Right renal pelvis (tissue), 4 donors: ENCODE results near the gene CD99. TPM values are rescaled to one million over a fixed set of nuclear protein-coding genes. Genes with fewer than 3 reads are reported as not detected.
"Not testable (repeated sequence)": the region's sequence is repeated elsewhere in the genome, so short reads cannot be mapped to it uniquely, and the experiment has no call there.

Source experiments
- DNase-seq, 4 donors: peaks; one replicate each; pipeline ENCODE4 v3.0.0-alpha.2; 2013; ENCODE audit warnings: low read depth in 4 of 4, low spot score in 3 of 4, missing footprints in 1 of 4
- polyA plus RNA-seq, 4 donors: library from polyadenylated mRNA; unstranded; fragments of 120-200 nt; gene quantifications; one replicate each; pipeline ENCODE4 v1.2.1, GENCODE V29; 2013; ENCODE audit not compliant: insufficient read length in 4 of 4

Gene CD99
- polyA plus RNA-seq, 4 donors = 226 to 252 (median 231) TPM

DNA sequence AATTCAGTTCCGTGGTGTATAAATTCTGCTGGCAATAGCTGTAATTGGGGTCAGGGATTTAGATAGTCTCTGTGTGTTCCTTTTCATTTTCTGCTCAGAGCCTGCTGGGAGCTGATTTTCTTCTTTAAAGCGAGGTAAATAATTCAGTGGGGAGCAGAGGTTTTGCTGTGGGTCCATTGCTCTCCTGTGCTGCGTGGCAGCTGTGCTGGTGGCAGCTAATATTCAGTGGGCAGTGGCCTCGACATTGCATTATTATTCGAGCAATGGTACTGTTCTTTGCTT, 74.4 kb downstream of the CD99 start:
- DNase-seq = no peak

DNA sequence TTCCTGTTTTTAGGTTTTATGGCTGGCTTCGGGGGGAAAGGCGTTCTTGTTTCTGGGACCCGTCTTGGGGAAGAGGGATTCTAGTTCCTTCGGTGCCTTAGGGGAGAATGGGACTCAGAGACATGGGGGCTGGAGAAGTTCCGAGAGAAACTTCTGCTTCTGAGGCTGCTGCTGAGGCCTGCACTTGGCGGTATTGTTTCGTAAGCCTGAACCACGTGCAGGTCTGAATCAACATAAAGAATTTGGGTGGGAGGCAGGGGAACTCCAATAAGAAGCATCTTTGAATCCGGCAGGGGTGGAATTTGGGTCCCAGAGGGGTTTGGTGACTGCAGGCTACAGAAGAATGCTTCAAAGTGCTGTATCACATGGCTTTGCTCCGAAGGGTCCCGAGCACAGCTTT, 75.8 kb downstream of the CD99 start:
- no peak for DNase-seq

DNA sequence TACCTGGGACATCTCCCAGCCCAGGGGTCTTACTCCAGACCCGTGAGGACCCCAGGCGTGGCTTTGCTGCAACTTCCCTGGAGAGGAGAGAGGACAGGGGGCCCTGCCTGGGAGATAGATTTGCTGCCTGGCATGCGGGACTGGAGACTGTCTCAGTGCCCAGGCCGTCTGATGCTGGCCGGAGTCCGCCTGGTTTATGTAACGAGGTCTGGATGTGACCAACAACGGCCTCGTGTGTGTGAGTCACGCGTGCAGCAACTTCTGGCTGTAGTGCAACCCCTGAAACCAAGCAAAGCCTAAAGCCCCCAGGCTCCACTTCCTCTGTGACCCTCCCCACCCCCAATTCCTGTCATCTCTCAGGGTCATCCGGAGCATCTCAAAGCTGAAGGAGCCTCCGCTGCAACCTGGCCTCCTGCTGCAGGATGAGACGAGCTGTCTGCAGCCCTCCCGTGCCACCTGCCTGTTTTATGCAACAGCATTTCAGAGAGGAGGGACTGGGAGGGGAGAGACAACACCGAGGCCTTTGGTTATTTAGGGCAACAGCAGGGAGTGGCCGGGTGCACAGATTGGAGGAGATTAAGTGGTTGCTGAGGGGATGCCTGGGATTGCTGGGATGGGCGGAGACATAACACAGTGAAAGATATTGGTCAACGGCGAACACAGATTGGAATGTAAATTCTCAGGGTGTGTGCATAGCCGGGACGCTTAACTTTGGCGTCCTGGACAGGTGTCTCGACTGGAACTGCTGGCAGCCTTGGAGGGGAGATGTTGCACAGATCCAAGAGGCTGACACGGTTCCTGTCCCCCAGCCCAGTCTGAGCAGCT, 76.7 kb downstream of the CD99 start:
- no peak for DNase-seq

- DNase-seq = no peak
Measured at GRCh38 chrX:2769615-2770014, 78.5 kb downstream of the CD99 start.

DNA sequence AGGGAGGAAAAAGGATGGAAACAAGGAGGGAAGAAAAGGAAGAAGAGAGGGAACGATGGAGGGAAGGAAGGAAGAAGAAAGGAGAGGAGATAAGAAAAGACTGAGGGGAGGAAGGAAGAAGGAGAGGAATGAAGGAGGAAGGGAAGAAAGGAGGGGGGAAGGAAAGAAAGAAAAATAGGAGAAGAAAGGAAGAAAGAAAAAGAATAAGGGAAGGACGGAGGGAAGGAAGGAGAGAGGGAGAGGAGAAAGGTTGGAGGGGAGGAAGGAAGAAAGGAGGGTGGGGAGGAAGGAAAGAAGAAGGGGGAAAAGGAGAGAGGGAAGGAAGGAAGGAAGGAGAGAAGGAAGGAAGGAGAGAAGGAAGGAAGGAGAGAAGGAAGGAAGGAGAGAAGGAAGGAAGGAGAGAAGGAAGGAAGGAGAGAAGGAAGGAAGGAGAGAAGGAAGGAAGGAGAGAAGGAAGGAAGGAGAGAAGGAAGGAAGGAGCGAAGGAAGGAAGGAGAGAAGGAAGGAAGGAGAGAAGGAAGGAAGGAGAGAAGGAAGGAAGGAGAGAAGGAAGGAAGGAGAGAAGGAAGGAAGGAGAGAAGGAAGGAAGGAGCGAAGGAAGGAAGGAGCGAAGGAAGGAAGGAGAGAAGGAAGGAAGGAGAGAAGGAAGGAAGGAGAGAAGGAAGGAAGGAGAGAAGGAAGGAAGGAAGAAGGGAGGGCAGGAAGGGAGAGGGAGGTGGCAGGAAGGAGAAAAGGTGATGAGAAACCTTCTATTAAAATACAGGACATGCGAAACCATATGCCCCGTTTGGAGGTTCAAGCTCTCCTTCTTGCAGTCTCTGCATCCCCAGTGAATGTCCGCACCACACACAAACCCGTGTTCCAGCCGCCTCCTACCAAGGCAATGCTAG, 82.3 kb downstream of the CD99 start:
- DNase-seq = not testable (repeated sequence)

- DNase-seq = no peak
Measured at GRCh38 chrX:2774057-2774456, 83.0 kb downstream of the CD99 start.

DNA sequence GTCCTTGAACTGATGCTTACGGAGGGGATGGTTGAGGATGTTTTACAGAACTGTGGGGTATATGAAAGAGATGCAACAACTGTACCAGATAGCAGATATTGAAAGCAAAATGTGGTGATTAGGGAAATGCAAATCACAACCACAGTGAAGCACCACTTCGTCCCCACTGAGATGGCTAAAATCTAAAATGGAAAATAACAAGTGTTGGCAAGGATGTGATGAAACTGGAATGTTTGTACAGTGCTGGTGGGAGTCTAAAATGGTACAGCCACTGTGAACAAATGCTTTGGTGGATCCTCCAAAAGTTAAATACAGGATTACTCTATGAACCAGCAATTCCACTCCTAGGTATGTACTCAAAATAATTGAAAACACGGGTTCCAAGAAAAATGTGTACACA, 83.7 kb downstream of the CD99 start:
- no peak for DNase-seq

DNA sequence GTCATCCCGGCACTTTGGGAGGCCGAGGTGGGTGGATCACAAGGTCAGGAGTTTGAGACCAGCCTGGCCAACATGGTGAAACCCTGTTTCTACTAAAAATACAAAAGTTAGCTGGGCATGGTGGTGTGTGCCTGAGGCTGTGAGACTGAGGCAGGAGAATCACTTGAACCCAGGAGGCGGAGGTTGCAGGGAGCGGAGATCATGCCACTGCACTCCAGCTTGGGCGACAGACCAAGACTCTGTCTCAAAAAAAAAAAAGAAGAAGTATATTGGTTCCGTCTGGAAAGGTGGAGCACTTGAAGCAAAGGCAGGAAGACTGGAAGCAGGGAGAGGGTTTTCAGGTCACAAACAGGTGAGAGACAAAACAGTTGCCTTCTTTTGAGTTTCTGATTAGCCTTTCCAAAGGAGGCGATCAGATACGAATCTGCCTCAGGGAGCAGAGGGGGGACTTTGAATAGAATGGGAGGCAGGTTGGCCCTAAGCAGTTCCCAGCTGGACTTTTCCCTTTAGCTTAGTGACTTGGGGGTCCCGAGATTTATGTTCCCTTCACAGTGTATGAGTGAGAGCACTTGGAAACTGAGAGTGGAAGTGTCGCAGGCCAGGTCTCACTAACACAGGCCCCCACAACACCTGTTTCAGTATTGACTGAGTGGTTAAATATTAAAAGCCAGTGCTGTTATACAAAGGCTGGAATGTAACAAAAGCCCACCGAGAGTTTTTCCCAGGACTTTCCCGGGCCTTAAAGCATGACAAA, 89.6 kb downstream of the CD99 start:
- not testable (repeated sequence) for DNase-seq

GRCh38 chrX:2781226-2781571, 90.1 kb downstream of the CD99 start:
- no peak for DNase-seq

DNA sequence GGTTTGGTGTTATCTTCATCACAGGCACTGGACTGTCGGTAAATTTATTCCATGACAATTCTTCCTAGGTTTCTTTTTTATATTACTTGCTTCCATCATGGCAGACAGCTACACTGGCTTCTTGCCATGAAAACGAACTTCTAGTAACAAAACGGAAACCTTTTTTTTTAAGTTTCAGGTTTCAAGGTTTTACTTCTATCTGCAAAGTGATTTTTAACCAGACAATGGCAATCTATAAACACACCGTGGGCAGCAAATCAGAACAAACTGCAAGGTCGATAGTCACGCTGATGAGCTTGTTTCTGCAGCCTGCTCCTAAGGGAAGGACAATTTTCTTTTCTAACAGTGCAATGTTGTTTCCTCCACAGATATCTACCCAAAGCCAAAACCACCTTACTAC, 90.6 kb downstream of the CD99 start:
- DNase-seq = no peak

- no peak for DNase-seq
Measured at GRCh38 chrX:2782171-2782570, 91.1 kb downstream of the CD99 start.

DNA sequence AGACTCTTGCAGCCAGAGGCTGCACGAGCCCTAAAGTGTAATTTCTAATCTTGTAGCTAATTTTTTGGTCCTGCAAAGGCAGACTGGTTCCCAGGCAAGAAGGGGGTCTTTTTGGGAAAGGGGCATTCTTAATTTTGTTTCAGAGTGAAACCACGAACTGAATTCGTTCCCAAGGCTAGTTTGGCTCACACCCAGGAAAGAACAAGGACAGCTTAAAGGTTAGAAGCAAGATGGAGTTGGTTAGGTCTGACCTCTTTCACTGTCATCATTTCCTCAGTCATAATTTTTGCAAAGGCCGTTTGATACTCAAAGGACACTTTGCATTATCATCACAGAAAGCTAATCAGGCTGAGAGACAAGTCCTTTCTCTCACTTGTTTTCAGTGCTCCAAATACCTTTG, 91.7 kb downstream of the CD99 start:
- no peak for DNase-seq

GRCh38 chrX:2784026-2784425, 92.9 kb downstream of the CD99 start:
- DNase-seq = no peak

DNA sequence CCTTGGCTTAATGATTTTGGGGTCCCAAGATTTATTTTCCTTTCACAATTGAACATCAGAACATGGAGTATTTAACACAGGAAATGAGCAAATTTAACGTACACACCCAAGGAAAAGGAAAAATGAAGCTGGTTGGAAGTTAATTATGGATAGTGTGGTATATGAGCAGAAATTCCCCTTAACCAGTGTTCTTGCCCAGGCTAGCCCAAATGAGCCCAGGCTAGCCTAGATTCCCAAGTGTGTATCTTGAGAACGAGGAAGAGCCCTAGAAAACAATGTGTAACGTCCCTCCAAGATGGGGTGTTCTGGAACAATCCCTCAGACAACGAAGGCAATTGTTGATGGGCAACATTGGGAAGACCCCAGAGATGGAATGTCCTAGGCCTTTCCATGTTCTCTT, 94.4 kb downstream of the CD99 start:
- DNase-seq = no peak

DNA sequence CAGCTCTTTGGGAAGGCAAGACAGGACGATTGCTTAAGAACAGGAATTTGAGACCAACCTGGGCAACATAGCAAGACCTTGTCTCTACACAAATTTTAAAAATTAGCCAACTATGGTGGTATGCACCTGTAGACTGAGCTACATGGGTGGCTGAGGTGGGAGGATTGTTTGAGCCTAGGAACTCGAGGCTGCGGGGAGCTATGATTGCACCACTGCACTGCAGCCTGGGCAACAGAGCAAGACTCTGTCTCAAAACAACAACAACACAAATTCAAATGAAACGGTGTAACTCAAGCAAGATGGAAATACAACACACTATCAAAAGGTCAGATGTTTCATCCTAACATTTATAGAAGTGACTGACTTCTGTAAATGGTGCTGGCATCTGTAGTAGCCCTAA, 97.9 kb downstream of the CD99 start:
- DNase-seq = no peak

DNA sequence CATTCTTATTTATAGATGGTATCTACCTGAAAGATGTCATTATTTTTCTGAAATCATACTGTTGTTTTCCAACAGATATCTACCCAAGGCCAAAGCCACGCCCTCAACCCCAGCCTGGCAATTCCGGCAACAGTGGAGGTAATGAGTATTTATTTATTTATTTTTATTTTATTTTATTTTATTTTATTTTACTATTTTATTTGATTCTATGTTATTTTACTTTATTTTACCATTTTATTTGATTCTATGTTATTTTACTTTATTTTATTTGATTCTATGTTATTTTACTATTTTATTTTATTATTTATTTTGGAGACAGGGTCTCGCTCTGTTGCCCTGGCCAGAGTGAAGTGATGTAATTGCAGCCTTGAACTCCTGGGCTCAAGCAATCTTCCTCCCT, 98.5 kb downstream of the CD99 start:
- no peak for DNase-seq

Other genes with a start within 250 kb of the CD99 start
- 10 to 100 TPM; 27.9 to 32.7 (median 30.1) TPM for gene DHRSX, start 190.3 kb upstream of the CD99 start, polyA plus RNA-seq
- gene ZBED1, start 190.3 kb upstream of the CD99 start, polyA plus RNA-seq = 10 to 100 TPM; 43.9 to 57.3 (median 48.0) TPM
- gene XG, start 60.7 kb downstream of the CD99 start, polyA plus RNA-seq = under 1 TPM; 0.24 to 0.56 (median 0.31) TPM
- 10 to 100 TPM; 15.2 to 17.8 (median 17.0) TPM for gene GYG2, start 137.6 kb downstream of the CD99 start, polyA plus RNA-seq
- 10 to 100 TPM; 49.8 to 56.2 (median 50.7) TPM for gene ARSD, start 238.0 kb downstream of the CD99 start, polyA plus RNA-seq